ENCODE results near the gene SH3BP5L.

SH3BP5L gene

DNA sequence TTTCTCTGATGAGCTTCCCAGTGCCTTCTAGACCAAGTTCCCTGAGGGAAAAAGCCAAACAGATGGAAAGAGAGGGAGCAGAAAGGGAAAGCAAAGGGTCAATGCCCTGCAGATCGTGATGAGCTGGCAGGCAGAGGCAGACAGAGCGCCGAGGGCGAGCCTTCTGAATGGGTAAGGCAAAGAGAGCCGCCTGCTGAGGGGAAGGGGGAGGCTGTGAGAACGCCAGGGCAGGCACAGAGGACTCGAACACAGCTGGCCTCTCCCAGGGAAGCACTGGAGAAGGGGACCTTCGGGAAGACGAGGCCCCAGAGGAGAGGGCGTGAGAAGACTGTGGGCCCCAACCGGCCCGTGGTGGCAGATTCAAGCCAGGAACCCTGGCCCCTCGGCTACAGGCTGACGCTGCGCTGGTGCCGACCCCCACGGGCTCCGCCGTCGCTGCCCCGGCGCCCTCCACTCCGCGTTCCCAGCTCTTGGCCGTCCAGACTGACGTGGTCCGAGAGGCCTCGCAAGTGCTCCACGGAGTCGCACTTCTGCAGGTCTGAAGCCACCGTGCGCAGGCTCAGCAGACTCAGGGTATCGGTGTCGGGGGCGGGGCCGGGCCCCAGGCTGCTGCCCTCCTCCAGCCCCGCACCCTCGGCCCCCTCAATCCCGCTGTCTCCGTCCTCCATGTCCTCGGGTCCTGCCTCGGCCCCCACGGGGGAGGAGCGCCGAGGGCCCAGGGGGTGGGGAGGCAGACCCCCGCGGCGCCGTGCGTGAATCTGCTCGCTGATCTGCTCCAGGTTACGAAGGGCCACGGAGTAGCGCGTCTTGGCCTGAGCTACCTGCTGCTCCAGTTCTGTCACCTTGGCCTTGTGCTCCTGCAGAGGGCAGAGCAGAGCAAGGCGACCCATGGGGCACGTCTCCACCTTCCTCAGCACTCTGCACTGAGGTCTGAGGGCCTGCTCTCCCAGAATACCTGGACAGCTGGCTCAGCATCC lies 13.9 kb downstream of the SH3BP5L start:
- TF ChIP-seq, protein P1, sequence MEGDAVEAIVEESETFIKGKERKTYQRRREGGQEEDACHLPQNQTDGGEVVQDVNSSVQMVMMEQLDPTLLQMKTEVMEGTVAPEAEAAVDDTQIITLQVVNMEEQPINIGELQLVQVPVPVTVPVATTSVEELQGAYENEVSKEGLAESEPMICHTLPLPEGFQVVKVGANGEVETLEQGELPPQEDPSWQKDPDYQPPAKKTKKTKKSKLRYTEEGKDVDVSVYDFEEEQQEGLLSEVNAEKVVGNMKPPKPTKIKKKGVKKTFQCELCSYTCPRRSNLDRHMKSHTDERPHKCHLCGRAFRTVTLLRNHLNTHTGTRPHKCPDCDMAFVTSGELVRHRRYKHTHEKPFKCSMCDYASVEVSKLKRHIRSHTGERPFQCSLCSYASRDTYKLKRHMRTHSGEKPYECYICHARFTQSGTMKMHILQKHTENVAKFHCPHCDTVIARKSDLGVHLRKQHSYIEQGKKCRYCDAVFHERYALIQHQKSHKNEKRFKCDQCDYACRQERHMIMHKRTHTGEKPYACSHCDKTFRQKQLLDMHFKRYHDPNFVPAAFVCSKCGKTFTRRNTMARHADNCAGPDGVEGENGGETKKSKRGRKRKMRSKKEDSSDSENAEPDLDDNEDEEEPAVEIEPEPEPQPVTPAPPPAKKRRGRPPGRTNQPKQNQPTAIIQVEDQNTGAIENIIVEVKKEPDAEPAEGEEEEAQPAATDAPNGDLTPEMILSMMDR (IDR thresholded peaks at IDR 0.05; ENCODE audit: extremely low read depth, insufficient read depth, missing control alignments): peak; percentile 17
- in situ Hi-C loops (cut with MboI; ENCODE audit: low pct_unique_long_range_greater_than_20kb, low sequenced_read_pairs, unreplicated experiment): no loop called here
- DNase-seq (ENCODE audit: low spot score): no peak

DNA sequence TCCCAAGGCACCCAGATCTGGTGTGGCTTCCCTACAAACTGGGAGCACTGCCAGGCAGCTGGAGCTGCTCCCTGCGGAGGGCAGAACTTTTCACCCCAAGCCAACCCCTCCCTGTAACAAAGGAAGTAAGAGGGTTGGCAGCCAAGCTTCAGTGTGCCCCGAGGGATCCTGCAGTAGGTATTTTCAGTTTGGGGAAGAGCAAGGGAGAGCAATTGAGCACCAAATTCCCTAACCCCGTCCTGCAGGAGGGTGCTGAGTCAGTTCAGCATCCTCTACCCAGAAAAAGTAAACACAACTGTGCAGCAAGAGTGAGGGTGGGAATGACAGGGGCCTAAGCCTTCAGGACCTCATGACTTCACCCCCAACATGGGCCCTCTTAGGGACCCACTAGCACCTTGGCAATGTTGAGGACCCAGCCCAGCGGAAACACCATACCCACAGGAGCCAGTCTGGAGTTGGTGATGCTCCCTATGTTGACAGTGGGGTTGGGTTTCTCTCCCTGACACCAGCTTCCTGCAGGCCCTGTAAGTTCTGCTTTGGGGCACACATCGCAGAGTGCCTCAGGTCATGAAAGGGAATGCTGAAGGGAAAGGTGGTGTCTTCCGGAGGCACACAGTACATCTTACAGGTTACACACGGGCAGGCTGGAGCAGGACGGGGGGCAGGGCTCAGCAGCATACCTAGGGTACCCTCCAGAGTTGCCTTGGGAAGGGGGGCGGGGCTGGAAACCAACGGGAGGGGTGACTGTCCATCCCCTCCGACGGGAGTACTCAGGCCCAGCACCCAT lies 14.8 kb downstream of the SH3BP5L start:
- TF ChIP-seq, protein P1 (IDR thresholded peaks at IDR 0.05; ENCODE audit: extremely low read depth, insufficient read depth, missing control alignments): no peak
- no peak for DNase-seq (ENCODE audit: low spot score)
- in situ Hi-C loops (cut with MboI; ENCODE audit: low pct_unique_long_range_greater_than_20kb, low sequenced_read_pairs, unreplicated experiment): no loop called here

DNA sequence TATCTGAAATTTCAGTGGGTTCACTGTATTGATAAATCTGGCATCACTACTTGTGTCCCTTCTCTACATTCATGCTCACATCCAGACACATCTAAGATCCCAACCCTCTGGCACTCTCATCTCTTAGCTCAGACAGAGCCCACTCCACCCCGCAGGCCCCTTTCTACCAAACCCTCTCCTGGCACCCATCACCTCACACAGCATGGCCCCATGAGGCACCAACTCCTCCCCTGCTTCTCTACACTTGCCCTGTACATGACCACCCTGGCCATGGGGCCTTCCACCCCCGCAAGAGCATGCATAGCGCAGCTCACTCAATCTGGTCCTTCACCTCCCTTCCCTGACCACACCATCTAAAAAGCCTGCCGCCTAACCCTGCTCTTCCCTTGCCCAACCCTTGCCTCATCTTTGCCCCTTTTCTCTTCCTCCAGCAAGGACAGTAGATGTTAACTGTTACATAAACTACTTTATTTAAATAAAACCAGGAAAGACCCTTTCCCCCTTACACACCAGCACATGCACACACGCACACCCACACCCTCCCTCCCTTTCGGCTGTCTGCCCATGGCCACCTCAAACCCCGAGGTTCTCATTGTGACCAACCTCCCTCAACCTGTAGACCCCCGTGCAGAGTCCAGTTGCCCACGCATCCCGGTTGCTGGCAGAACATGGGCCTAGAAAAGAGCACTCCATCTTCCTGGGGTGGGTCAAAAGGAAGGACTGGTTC lies 15.6 kb downstream of the SH3BP5L start:
- no peak for DNase-seq (ENCODE audit: low spot score)
- TF ChIP-seq, protein P1 (IDR thresholded peaks at IDR 0.05; ENCODE audit: extremely low read depth, insufficient read depth, missing control alignments): no peak
- in situ Hi-C loops (cut with MboI; ENCODE audit: low pct_unique_long_range_greater_than_20kb, low sequenced_read_pairs, unreplicated experiment): no loop called here

DNA sequence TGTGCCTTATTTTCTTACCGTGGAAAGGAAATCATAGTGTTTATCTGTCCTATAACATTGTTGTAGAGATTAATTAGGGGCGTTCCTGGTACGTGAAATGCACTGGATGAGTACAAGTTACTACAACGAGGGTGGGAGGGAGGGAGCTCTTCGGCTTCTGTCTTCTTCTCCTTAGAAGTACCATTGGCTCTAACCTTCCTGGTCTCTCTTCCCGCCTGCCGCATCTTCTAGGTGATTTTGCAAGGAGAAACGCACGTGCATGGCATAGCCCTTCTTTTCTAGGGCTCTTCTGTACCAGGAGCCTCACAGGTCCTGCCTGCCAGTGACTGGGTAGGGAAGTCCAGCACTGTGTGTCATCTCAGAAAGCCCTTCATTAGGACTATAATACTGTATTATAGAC lies 16.8 kb downstream of the SH3BP5L start:
- DNase-seq (ENCODE audit: low spot score): no peak
- in situ Hi-C loops (cut with MboI; ENCODE audit: low pct_unique_long_range_greater_than_20kb, low sequenced_read_pairs, unreplicated experiment): no loop called here
- TF ChIP-seq, protein P1 (IDR thresholded peaks at IDR 0.05; ENCODE audit: extremely low read depth, insufficient read depth, missing control alignments): no peak

DNA sequence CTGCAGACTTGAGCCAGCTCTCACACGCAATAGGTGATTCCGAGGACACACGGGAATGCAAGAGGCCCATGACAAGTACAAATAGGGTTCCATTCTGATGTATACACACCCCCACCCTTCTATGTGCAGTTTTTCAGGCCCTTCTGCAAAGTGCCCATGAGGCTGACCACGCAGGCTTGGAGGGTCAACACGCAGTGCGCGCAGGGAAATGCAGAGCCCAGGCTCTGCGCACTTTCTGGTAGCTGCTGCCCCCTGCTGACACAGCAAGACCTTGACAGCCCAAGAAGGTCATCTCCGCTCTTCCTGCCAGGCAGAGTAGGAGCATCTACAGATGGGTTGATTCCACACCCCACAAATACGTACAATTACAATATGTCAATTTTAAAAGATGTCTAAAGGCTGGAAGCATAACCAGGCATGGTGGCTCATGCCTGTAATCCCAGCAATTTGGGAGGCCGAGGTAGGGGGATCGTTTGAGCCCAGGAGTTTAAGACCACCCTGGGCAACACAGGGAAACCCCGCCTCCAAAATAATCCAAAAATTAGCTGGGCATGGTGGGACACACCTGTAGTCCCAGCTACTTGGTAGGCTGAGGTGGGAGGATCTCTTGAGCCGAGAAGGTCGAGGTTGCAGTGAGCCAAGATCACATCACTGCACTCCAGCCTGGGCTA lies 18.5 kb downstream of the SH3BP5L start:
- TF ChIP-seq, protein P1 (IDR thresholded peaks at IDR 0.05; ENCODE audit: extremely low read depth, insufficient read depth, missing control alignments): peak; percentile 90
- in situ Hi-C loops (cut with MboI; ENCODE audit: low pct_unique_long_range_greater_than_20kb, low sequenced_read_pairs, unreplicated experiment): no loop called here
- DNase-seq (ENCODE audit: low spot score): peak; percentile 66
